Hepatocyte (in vitro differentiated cells): ENCODE measurements around the gene SYNDIG1L. TPM values are rescaled to one million over a fixed set of nuclear protein-coding genes. Genes with fewer than 3 reads are reported as not detected.

Source experiments
- DNase-seq: peaks from one replicate; pipeline ENCODE4 v3.0.0-alpha.2; 2016; ENCODE audit warnings: low spot score
- H2AFZ ChIP-seq: fragments of 200-600 bp; sonication (generic); 2 replicates; pipeline ENCODE4 v1.6.0; 2016; ENCODE audit warnings: antibody characterized with exemption, mild to moderate bottlenecking
- H3K27ac ChIP-seq: fragments of 200-600 bp; sonication (generic); 2 replicates; pipeline ENCODE4 v1.5.1; 2016; ENCODE audit warnings: mild to moderate bottlenecking
- H3K27me3 ChIP-seq: fragments of 200-600 bp; sonication (generic); 2 replicates; pipeline ENCODE4 v1.6.1; 2016
- H3K36me3 ChIP-seq: fragments of 200-600 bp; sonication (generic); replicated peaks from 2 replicates; pipeline ENCODE4 v1.5.1; 2016; ENCODE audit warnings: low read depth; ENCODE audit not compliant: insufficient read depth
- H3K4me1 ChIP-seq: fragments of 200-600 bp; sonication (generic); 2 replicates; pipeline ENCODE4 v1.5.1; 2016; ENCODE audit warnings: mild to moderate bottlenecking, moderate library complexity; ENCODE audit not compliant: insufficient read depth
- H3K4me2 ChIP-seq: fragments of 200-600 bp; sonication (generic); 2 replicates; pipeline ENCODE4 v1.6.0; 2016
- H3K4me3 ChIP-seq: fragments of 200-600 bp; sonication (generic); 2 replicates; pipeline ENCODE4 v1.5.1; 2016; ENCODE audit warnings: mild to moderate bottlenecking
- H3K79me2 ChIP-seq: fragments of 200-600 bp; sonication (generic); 2 replicates; pipeline ENCODE4 v1.6.0; 2017; ENCODE audit warnings: mild to moderate bottlenecking
- H3K9me2 ChIP-seq: fragments of 200-600 bp; sonication (generic); replicated peaks from 2 replicates; pipeline ENCODE4 v1.6.0; 2017; ENCODE audit warnings: mild to moderate bottlenecking; ENCODE audit not compliant: insufficient read depth
- H3K9me3 ChIP-seq: fragments of 200-600 bp; sonication (generic); 2 replicates; pipeline ENCODE4 v1.5.1; 2016; ENCODE audit warnings: low read depth, mild to moderate bottlenecking
- H4K20me1 ChIP-seq: fragments of 200-600 bp; sonication (generic); 2 replicates; pipeline ENCODE4 v1.6.0; 2016; ENCODE audit warnings: mild to moderate bottlenecking; ENCODE audit not compliant: insufficient read depth, poor library complexity, severe bottlenecking
- EZH2 ChIP-seq: fragments of 200-600 bp; sonication (generic); IDR thresholded peaks from 2 replicates; pipeline ENCODE4 v1.6.1; 2016; ENCODE audit warnings: antibody characterized with exemption, mild to moderate bottlenecking, borderline replicate concordance
- EZH2phosphoT487 ChIP-seq: fragments of 200-600 bp; sonication (generic); IDR thresholded peaks from one replicate; pipeline ENCODE4 v1.6.1; 2018; ENCODE audit warnings: antibody characterized with exemption, mild to moderate bottlenecking, low read depth, moderate library complexity; ENCODE audit not compliant: unreplicated experiment, severe bottlenecking
- WGBS: methylation state at CpG from one replicate; pipeline ENCODE4 v1.1.6; 2016; ENCODE audit warnings: low lambda C conversion rate; ENCODE audit errors: missing lambda C conversion rate; 5-methylcytosine and 5-hydroxymethylcytosine counted together
- polyA plus RNA-seq: library from polyadenylated mRNA; unstranded; fragments of >200 nt; fragmentation: Nextera tagmentation; extraction: Ambion mirVana; gene quantifications from 2 replicates; pipeline ENCODE4 v1.2.1, GENCODE V29; 2016
- total RNA-seq: library from RNA; depleted of rRNA; stranded (reverse); fragments of >200 nt; gene quantifications from 2 replicates; pipeline ENCODE4 v1.2.3, GENCODE V29; 2014
- TF ChIP-seq, protein P1 (sequence below): fragments of 200-600 bp; sonication (generic); IDR thresholded peaks from 2 replicates; pipeline ENCODE4 v1.5.1; 2016; ENCODE audit warnings: antibody characterized with exemption, mild to moderate bottlenecking; ENCODE audit not compliant: poor library complexity

Gene SYNDIG1L
- total and polyA plus RNA-seq, 2 experiments from 2014 or later = not detected

DNA sequence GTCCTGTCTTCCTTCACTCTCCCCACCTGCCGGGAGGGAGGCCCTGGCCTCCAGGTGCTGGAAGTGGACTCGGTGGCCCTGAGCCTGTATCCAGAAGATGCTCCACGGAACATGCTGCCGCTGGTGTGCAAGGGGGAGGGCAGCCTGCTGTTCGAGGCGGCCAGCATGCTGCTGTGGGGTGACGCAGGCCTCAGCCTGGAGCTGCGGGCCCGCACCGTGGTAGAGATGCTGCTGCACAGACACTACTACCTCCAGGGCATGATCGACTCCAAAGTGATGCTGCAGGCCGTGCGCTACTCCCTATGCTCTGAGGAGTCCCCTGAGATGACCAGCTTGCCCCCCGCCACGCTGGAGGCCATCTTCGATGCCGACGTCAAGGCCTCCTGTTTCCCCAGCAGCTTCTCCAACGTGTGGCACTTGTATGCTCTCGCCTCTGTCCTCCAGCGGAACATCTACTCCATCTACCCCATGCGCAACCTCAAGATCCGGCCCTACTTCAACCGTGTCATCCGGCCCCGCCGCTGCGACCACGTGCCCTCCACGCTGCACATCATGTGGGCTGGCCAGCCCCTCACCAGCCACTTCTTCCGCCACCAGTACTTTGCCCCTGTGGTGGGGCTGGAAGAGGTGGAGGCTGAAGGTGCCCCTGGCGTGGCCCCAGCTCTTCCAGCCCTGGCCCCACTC lies 69.0 kb downstream of the SYNDIG1L start:
- WGBS = 96% methylated on average over 32 of the region's 32 CpGs
- no peak overlapping the region for H3K4me3 ChIP-seq
- no peaks in the 10 kb centered on the region for H3K4me1 ChIP-seq
- no peaks in the 10 kb centered on the region for H3K36me3 ChIP-seq
- no peak overlapping the region for H3K27ac ChIP-seq
- no peaks in the 10 kb centered on the region for H4K20me1 ChIP-seq
- no peak overlapping the region for H3K4me2 ChIP-seq
- H3K79me2 ChIP-seq = no peaks in the 10 kb centered on the region
- no peak for TF ChIP-seq EZH2phosphoT487
- TF ChIP-seq, protein P1, sequence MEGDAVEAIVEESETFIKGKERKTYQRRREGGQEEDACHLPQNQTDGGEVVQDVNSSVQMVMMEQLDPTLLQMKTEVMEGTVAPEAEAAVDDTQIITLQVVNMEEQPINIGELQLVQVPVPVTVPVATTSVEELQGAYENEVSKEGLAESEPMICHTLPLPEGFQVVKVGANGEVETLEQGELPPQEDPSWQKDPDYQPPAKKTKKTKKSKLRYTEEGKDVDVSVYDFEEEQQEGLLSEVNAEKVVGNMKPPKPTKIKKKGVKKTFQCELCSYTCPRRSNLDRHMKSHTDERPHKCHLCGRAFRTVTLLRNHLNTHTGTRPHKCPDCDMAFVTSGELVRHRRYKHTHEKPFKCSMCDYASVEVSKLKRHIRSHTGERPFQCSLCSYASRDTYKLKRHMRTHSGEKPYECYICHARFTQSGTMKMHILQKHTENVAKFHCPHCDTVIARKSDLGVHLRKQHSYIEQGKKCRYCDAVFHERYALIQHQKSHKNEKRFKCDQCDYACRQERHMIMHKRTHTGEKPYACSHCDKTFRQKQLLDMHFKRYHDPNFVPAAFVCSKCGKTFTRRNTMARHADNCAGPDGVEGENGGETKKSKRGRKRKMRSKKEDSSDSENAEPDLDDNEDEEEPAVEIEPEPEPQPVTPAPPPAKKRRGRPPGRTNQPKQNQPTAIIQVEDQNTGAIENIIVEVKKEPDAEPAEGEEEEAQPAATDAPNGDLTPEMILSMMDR = no peak
- no peak for TF ChIP-seq EZH2
- no peaks in the 10 kb centered on the region for H3K9me3 ChIP-seq
- H3K27me3 ChIP-seq = no peaks in the 10 kb centered on the region
- DNase-seq = no peak
- H3K9me2 ChIP-seq = no peaks in the 10 kb centered on the region
- no peak overlapping the region for H2AFZ ChIP-seq

Other genes with a start within 250 kb of the SYNDIG1L start
- gene VSX2, start 186.8 kb downstream of the SYNDIG1L start, total RNA-seq = not detected in 2 replicates
- gene VSX2, start 186.8 kb downstream of the SYNDIG1L start, polyA plus RNA-seq = not detected in 2 replicates
- 37.3 and 44.0 TPM in 2 replicates for gene ABCD4, start 123.3 kb downstream of the SYNDIG1L start, total RNA-seq
- gene ABCD4, start 123.3 kb downstream of the SYNDIG1L start, polyA plus RNA-seq = 71.9 and 80.7 TPM in 2 replicates
- 0.13 TPM in 1 of 2 replicates, not detected in the other for gene VRTN, start 77.7 kb downstream of the SYNDIG1L start, total RNA-seq
- gene VRTN, start 77.7 kb downstream of the SYNDIG1L start, polyA plus RNA-seq = 0.35 TPM in 1 of 2 replicates, not detected in the other
- 1,339 and 1,684 TPM in 2 replicates for gene NPC2, start 67.1 kb upstream of the SYNDIG1L start, total RNA-seq
- 585 and 602 TPM in 2 replicates for gene NPC2, start 67.1 kb upstream of the SYNDIG1L start, polyA plus RNA-seq
- gene ISCA2, start 67.6 kb upstream of the SYNDIG1L start, total RNA-seq = 17.4 and 21.5 TPM in 2 replicates
- gene ISCA2, start 67.6 kb upstream of the SYNDIG1L start, polyA plus RNA-seq = 80.2 and 80.3 TPM in 2 replicates
- 3.0 and 8.6 TPM in 2 replicates for gene LTBP2, start 186.0 kb upstream of the SYNDIG1L start, total RNA-seq
- gene LTBP2, start 186.0 kb upstream of the SYNDIG1L start, polyA plus RNA-seq = 6.7 and 7.6 TPM in 2 replicates